ENCODE measurements around the gene IP6K3.

Gene IP6K3

GRCh38 chr6:33777398-33778388 lies 31.0 kb upstream of the IP6K3 start:
- DNase-seq = no peak

GRCh38 chr6:33776764-33777163 lies 30.1 kb upstream of the IP6K3 start:
- no peak for DNase-seq

- no peak for DNase-seq
Measured at GRCh38 chr6:33776186-33776585, 29.5 kb upstream of the IP6K3 start.

- no peak for DNase-seq
Measured at GRCh38 chr6:33774774-33775173, 28.1 kb upstream of the IP6K3 start.

GRCh38 chr6:33772902-33773472 lies 26.3 kb upstream of the IP6K3 start:
- no peak for DNase-seq

GRCh38 chr6:33772082-33772830 lies 25.6 kb upstream of the IP6K3 start:
- DNase-seq = no peak

GRCh38 chr6:33771146-33772081 lies 24.7 kb upstream of the IP6K3 start:
- peak; percentile 44 for DNase-seq

GRCh38 chr6:33770833-33771145 lies 24.1 kb upstream of the IP6K3 start:
- DNase-seq = no peak

- no peak for DNase-seq
Measured at GRCh38 chr6:33770124-33770832, 23.6 kb upstream of the IP6K3 start.

GRCh38 chr6:33769248-33769821 lies 22.6 kb upstream of the IP6K3 start:
- no peak for DNase-seq

GRCh38 chr6:33768644-33769120 lies 22.0 kb upstream of the IP6K3 start:
- no peak for DNase-seq

GRCh38 chr6:33766921-33767907 lies 20.5 kb upstream of the IP6K3 start:
- DNase-seq = no peak

- DNase-seq = no peak
Measured at GRCh38 chr6:33765368-33765767, 18.7 kb upstream of the IP6K3 start.

- DNase-seq = no peak
Measured at GRCh38 chr6:33764036-33764435, 17.3 kb upstream of the IP6K3 start.

- no peak for DNase-seq
Measured at GRCh38 chr6:33763483-33763882, 16.8 kb upstream of the IP6K3 start.

- no peak for DNase-seq
Measured at GRCh38 chr6:33762713-33763112, 16.0 kb upstream of the IP6K3 start.

GRCh38 chr6:33761922-33762629 lies 15.4 kb upstream of the IP6K3 start:
- DNase-seq = no peak

GRCh38 chr6:33761581-33761921 lies 14.8 kb upstream of the IP6K3 start:
- DNase-seq = no peak

GRCh38 chr6:33759887-33760629 lies 13.4 kb upstream of the IP6K3 start:
- no peak for DNase-seq

All from activated gamma-delta T cell (primary cell).